HG03460 (cell line): ENCODE measurements around the gene CRELD1.

Source experiments
- ATAC-seq: cut with Tn5 transposase; IDR thresholded peaks from one replicate; pipeline ENCODE4 v1.9.1; 2021; ENCODE audit not compliant: unreplicated experiment

CRELD1 gene

GRCh38 chr3:9903904-9904303 is 29.7 kb upstream of the CRELD1 start:
- ATAC-seq = no peak

- ATAC-seq = no peak
These were observed 27.2 kb upstream of the CRELD1 start for GRCh38 chr3:9906480-9906879.

- ATAC-seq = no peak
These were observed 25.3 kb upstream of the CRELD1 start for GRCh38 chr3:9908286-9908685.

- no peak for ATAC-seq
These were observed 24.2 kb upstream of the CRELD1 start for GRCh38 chr3:9909221-9910013.

GRCh38 chr3:9911863-9912262 is 21.8 kb upstream of the CRELD1 start:
- no peak for ATAC-seq

GRCh38 chr3:9912294-9912935 is 21.2 kb upstream of the CRELD1 start:
- no peak for ATAC-seq

GRCh38 chr3:9913601-9914000 is 20.0 kb upstream of the CRELD1 start:
- ATAC-seq = no peak

GRCh38 chr3:9914011-9914410 is 19.6 kb upstream of the CRELD1 start:
- ATAC-seq = no peak

- no peak for ATAC-seq
These were observed 18.9 kb upstream of the CRELD1 start for GRCh38 chr3:9914559-9915253.

GRCh38 chr3:9915254-9916141 is 18.1 kb upstream of the CRELD1 start:
- ATAC-seq = no peak

- no peak for ATAC-seq
These were observed 17.3 kb upstream of the CRELD1 start for GRCh38 chr3:9916346-9916733.

GRCh38 chr3:9916734-9917680 is 16.6 kb upstream of the CRELD1 start, which contains the start of gene IL17RC:
IL17RC (plus strand) TSS chr3:9917098; CDS start chr3:9917316, 218 bp downstream.
- no peak for ATAC-seq

GRCh38 chr3:9917820-9918219 is 15.8 kb upstream of the CRELD1 start:
- no peak for ATAC-seq

- ATAC-seq = no peak
These were observed 15.2 kb upstream of the CRELD1 start for GRCh38 chr3:9918261-9919038.

GRCh38 chr3:9928158-9928557 is 5.5 kb upstream of the CRELD1 start:
- ATAC-seq = no peak

- no peak for ATAC-seq
These were observed 2.7 kb upstream of the CRELD1 start for GRCh38 chr3:9930804-9931418.

GRCh38 chr3:9932535-9932842 is 1.1 kb upstream of the CRELD1 start:
- no peak for ATAC-seq

- peak; percentile 63 for ATAC-seq
These were observed 632 bp upstream of the CRELD1 start for GRCh38 chr3:9932843-9933560.
